Measurements from ENCODE around the gene HEXIM1.
"Not testable (repeated sequence)": the region's sequence is repeated elsewhere in the genome, so short reads cannot be mapped to it uniquely, and the experiment has no call there.

The HEXIM1 gene

GRCh38 chr17:45114117-45114932 lies 34.0 kb upstream of the HEXIM1 start:
- DNase-seq, result no peak

- DNase-seq, result no peak
Measured at GRCh38 chr17:45115015-45115625, 33.2 kb upstream of the HEXIM1 start.

GRCh38 chr17:45115871-45116270 lies 32.4 kb upstream of the HEXIM1 start:
- DNase-seq, result no peak

- no peak for DNase-seq
Measured at GRCh38 chr17:45116434-45117016, 31.8 kb upstream of the HEXIM1 start.

- DNase-seq, result no peak
Measured at GRCh38 chr17:45117334-45117733, 30.9 kb upstream of the HEXIM1 start.

- no peak for DNase-seq
Measured at GRCh38 chr17:45117848-45118646, 30.2 kb upstream of the HEXIM1 start.

GRCh38 chr17:45118691-45119090 lies 29.6 kb upstream of the HEXIM1 start:
- DNase-seq, result no peak

- no peak for DNase-seq
Measured at GRCh38 chr17:45119964-45120363, 28.3 kb upstream of the HEXIM1 start.

- no peak for DNase-seq
Measured at GRCh38 chr17:45120558-45120957, 27.7 kb upstream of the HEXIM1 start.

- DNase-seq, result no peak
Measured at GRCh38 chr17:45121055-45121454, 27.2 kb upstream of the HEXIM1 start.

GRCh38 chr17:45123076-45123770 lies 25.1 kb upstream of the HEXIM1 start:
- DNase-seq, result no peak

GRCh38 chr17:45123930-45124796 lies 24.1 kb upstream of the HEXIM1 start:
- DNase-seq, result no peak

- DNase-seq, result not testable (repeated sequence)
Measured at GRCh38 chr17:45124797-45125122, 23.5 kb upstream of the HEXIM1 start.

GRCh38 chr17:45125509-45125908 lies 22.8 kb upstream of the HEXIM1 start:
- no peak for DNase-seq

GRCh38 chr17:45127207-45127547 lies 21.1 kb upstream of the HEXIM1 start:
- no peak for DNase-seq

GRCh38 chr17:45127548-45128300 lies 20.6 kb upstream of the HEXIM1 start:
- DNase-seq, result no peak

- DNase-seq, result no peak
Measured at GRCh38 chr17:45128331-45128730, 19.9 kb upstream of the HEXIM1 start.

- no peak for DNase-seq
Measured at GRCh38 chr17:45128989-45129388, 19.3 kb upstream of the HEXIM1 start.

GRCh38 chr17:45129426-45129939 lies 18.8 kb upstream of the HEXIM1 start:
- no peak for DNase-seq

GRCh38 chr17:45129940-45130680 lies 18.2 kb upstream of the HEXIM1 start:
- DNase-seq, result no peak
